OCI-LY7 (cell line): ENCODE data around the gene TMEM221. TPM values are rescaled to one million over a fixed set of nuclear protein-coding genes. Genes with fewer than 3 reads are reported as not detected.

Source experiments
- BruUV-seq: library from RNA; stranded (reverse); fragments of 400-500 nt; replicated peaks from 2 replicates; lab custom pipeline; 2021; lab: Mats Ljungman, UMichigan
- CTCF ChIA-PET: fragments of 300-600 bp; sonication (Branson Sonifier 250); formaldehyde crosslinking; loops from one replicate; lab custom pipeline; 2022; ENCODE audit warnings: antibody characterized with exemption; ENCODE audit not compliant: unreplicated experiment; lab: Charles Lee
- POLR2A ChIA-PET: fragments of 300-600 bp; sonication (Branson Sonifier 250); formaldehyde crosslinking; loops from one replicate; lab custom pipeline; 2022; ENCODE audit warnings: antibody characterized with exemption; lab: Charles Lee
- DNase-seq: peaks from one replicate; pipeline ENCODE4 v3.0.0-alpha.2; 2015; ENCODE audit warnings: low spot score
- H2AFZ ChIP-seq: fragments of 200-600 bp; sonication (generic), shearing (Covaris generic); 2 replicates; pipeline ENCODE4 v1.6.1; 2014; ENCODE audit warnings: mild to moderate bottlenecking, antibody characterized with exemption, low read length, moderate library complexity
- H3K27ac ChIP-seq: fragments of 200-600 bp; sonication (generic); 2 replicates; pipeline ENCODE4 v1.5.1; 2014; ENCODE audit warnings: mixed run types, low read depth, mild to moderate bottlenecking, moderate library complexity, low read length, inconsistent platforms; ENCODE audit not compliant: poor library complexity, severe bottlenecking
- H3K36me3 ChIP-seq: fragments of 200-600 bp; sonication (generic); 2 replicates; pipeline ENCODE4 v1.6.1; 2014; ENCODE audit warnings: mild to moderate bottlenecking, antibody characterized with exemption, low read length, moderate library complexity, mixed read lengths; ENCODE audit not compliant: insufficient read depth
- H3K4me1 ChIP-seq: fragments of 200-600 bp; sonication (generic); 2 replicates; pipeline ENCODE4 v1.5.1; 2014; ENCODE audit warnings: mild to moderate bottlenecking, low read length; ENCODE audit not compliant: insufficient read depth, poor library complexity, severe bottlenecking
- H3K4me2 ChIP-seq: fragments of 200-600 bp; sonication (generic); 2 replicates; pipeline ENCODE4 v1.6.1; 2014; ENCODE audit warnings: mild to moderate bottlenecking, low read length
- H3K4me3 ChIP-seq: fragments of 200-600 bp; sonication (generic); 2 replicates; pipeline ENCODE4 v1.5.1; 2014; ENCODE audit warnings: mild to moderate bottlenecking, low read depth, low read length; ENCODE audit not compliant: poor library complexity, severe bottlenecking
- H3K79me2 ChIP-seq: fragments of 200-600 bp; sonication (generic); 2 replicates; pipeline ENCODE4 v1.6.1; 2016; ENCODE audit warnings: low read depth, mild to moderate bottlenecking, low read length, moderate library complexity, mixed read lengths; ENCODE audit not compliant: insufficient read depth
- H3K9me2 ChIP-seq: fragments of 200-600 bp; sonication (generic); 2 replicates; pipeline ENCODE4 v1.6.1; 2016; ENCODE audit warnings: mild to moderate bottlenecking, low read length, mixed read lengths; ENCODE audit not compliant: insufficient read depth
- H3K9me3 ChIP-seq: fragments of 200-600 bp; sonication (generic); 2 replicates; pipeline ENCODE4 v1.6.1; 2014; ENCODE audit warnings: mild to moderate bottlenecking, mixed run types, low read length, mixed read lengths
- H4K20me1 ChIP-seq: fragments of 200-600 bp; sonication (generic); 2 replicates; pipeline ENCODE4 v1.6.1; 2014; ENCODE audit warnings: mild to moderate bottlenecking, antibody characterized with exemption, low read length, moderate library complexity, mixed read lengths; ENCODE audit not compliant: insufficient read depth
- EZH2phosphoT487 ChIP-seq: fragments of 200-600 bp; sonication (generic); IDR thresholded peaks from 2 replicates; pipeline ENCODE4 v1.6.1; 2018; ENCODE audit warnings: low read depth, borderline replicate concordance, mild to moderate bottlenecking, mixed run types, antibody characterized with exemption, low read length, moderate library complexity, mixed read lengths
- intact Hi-C: fragments of 100-400 bp; cut with micrococcal nuclease; formaldehyde crosslinking; loops from one replicate; pipeline ENCODE4 v1.10.0; 2022; ENCODE audit not compliant: unreplicated experiment
- total RNA-seq, 2 experiments: library from RNA; depleted of rRNA in 1 of 2; stranded (reverse); fragments of >200 nt in 1 of 2; shearing (Covaris generic) in 1 of 2; gene quantifications; 2 replicates each; pipeline ENCODE4 v1.2.3, GENCODE V29; 2014 to 2022
- TF ChIP-seq, protein P1 (sequence below): fragments of 200-600 bp; sonication (generic); conservative IDR thresholded peaks from 2 replicates; pipeline ENCODE4 v1.5.1; 2014; ENCODE audit warnings: mild to moderate bottlenecking, antibody characterized with exemption, low read length, moderate library complexity, mixed read lengths

The TMEM221 gene
- total RNA-seq, 2 experiments from 2014 or later, result not detected

DNA sequence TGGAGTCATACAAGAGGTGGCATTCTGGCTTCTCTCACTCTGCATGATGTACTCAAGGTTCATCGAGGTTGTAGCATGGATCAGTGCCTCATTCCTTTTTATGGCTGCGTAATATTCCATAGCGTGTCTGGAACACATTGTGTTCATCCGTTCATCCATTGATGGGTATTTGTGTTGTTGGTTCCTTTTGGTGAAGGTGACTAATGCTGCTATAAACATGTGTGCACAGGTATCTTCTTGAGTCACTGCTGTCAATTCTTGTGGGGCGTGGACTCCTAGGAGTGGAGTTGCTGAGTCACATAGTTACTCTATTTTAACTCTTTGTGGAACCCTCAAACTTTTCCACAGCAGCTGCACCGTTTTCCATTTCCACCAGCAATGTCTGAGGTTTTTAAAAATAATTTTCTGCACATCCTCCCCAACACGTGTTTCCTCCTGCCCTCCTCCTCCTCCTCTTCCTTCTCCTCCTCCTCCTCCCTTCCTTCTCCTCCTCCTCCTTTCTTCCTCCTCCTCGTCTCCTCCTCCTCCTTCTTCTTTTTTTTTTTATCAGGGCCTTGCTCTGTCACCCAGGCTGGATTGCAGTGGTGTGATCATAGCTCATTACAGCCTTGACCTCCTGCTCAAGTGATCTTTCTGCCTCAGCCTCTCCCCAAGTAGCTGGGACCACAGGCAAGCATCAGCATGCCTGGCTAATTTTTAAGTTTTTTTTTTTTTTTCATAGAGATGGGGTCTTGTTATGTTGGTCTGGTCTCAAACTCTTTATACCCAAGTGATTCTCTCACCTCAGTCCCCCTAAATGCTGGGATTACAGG lies 2.0 kb upstream of the TMEM221 start:
- no TSS peak for BruUV-seq
- intact Hi-C loops, result no loop called here
- no peak overlapping the region for H3K27ac ChIP-seq
- ChIA-PET CTCF (no interaction called here), POLR2A (interaction anchor here (0.6 kb wide), 1 partner anchor 125 kb away, joined by 3 read pairs; no protein-coding TSS in a partner anchor)
- no peak overlapping the region for H3K4me3 ChIP-seq
- H3K36me3 ChIP-seq, result no peaks in the 10 kb centered on the region
- no peak overlapping the region for H3K4me2 ChIP-seq
- H3K9me2 ChIP-seq, result no peaks in the 10 kb centered on the region
- H3K79me2 ChIP-seq, result no peaks in the 10 kb centered on the region
- no peak for DNase-seq
- H3K9me3 ChIP-seq, result no peaks in the 10 kb centered on the region
- H2AFZ ChIP-seq, result no peak overlapping the region
- H4K20me1 ChIP-seq, result no peaks in the 10 kb centered on the region
- TF ChIP-seq, protein P1, sequence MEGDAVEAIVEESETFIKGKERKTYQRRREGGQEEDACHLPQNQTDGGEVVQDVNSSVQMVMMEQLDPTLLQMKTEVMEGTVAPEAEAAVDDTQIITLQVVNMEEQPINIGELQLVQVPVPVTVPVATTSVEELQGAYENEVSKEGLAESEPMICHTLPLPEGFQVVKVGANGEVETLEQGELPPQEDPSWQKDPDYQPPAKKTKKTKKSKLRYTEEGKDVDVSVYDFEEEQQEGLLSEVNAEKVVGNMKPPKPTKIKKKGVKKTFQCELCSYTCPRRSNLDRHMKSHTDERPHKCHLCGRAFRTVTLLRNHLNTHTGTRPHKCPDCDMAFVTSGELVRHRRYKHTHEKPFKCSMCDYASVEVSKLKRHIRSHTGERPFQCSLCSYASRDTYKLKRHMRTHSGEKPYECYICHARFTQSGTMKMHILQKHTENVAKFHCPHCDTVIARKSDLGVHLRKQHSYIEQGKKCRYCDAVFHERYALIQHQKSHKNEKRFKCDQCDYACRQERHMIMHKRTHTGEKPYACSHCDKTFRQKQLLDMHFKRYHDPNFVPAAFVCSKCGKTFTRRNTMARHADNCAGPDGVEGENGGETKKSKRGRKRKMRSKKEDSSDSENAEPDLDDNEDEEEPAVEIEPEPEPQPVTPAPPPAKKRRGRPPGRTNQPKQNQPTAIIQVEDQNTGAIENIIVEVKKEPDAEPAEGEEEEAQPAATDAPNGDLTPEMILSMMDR, result no peak
- TF ChIP-seq EZH2phosphoT487, result no peak
- H3K4me1 ChIP-seq, result peaks cover 15% of the 10 kb centered on the region

DNA sequence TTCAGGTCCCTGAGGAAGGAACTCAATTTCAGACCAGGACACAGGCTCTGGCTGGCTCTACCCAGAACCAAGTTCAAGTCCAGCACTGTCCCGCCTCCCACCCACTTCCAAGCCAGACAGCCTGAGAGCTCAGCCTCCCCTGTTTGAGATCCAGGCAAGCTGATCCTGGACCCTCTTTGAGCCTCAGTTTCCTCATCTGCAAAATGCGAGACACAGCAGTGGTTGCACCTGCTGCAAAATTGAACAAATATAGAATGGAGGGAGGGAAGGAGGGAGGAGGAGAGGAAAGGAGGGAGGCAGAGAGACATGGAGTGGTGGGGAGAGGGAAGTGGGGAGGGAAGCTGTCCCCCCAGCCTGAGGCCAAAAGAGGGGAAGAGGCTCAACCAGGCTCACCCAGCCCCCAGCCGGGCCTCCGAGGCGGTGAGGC lies 751 bp downstream of the TMEM221 start:
- POLR2A ChIA-PET, result no interaction called here
- intact Hi-C loops, result no loop called here
- H2AFZ ChIP-seq, result no peak overlapping the region

More for the DNA sequence above, 751 bp downstream of the TMEM221 start:
- Histone ChIP-seq H3K4me1 (peaks cover 8% of the 10 kb centered on the region), H3K9me3 (no peaks in the 10 kb centered on the region), H4K20me1 (no peaks in the 10 kb centered on the region), H3K27ac (no peak overlapping the region), H3K36me3 (no peaks in the 10 kb centered on the region), H3K4me3 (no peak overlapping the region), H3K4me2 (no peak overlapping the region), H3K79me2 (no peaks in the 10 kb centered on the region), H3K9me2 (no peaks in the 10 kb centered on the region)
- BruUV-seq, result no TSS peak
- TF ChIP-seq, protein P1, result no peak
- TF ChIP-seq EZH2phosphoT487, result no peak
- no peak for DNase-seq
- CTCF ChIA-PET, result no interaction called here
